Neural progenitor cell (in vitro differentiated cells): ENCODE measurements around the gene EI24. TPM values are rescaled to one million over a fixed set of nuclear protein-coding genes. Genes with fewer than 3 reads are reported as not detected.

Source experiments
- DNase-seq: peaks from one replicate; pipeline ENCODE4 v3.0.0-alpha.2; 2016; ENCODE audit warnings: low spot score
- H2AFZ ChIP-seq: fragments of 200-600 bp; sonication (generic); replicated peaks from 2 replicates; pipeline ENCODE4 v1.6.1; 2016; ENCODE audit warnings: antibody characterized with exemption
- H3F3A ChIP-seq: fragments of 200-600 bp; sonication (generic); 2 replicates; pipeline ENCODE4 v1.6.1; 2016; ENCODE audit warnings: antibody characterized with exemption, low read depth
- H3K27ac ChIP-seq: fragments of 200-600 bp; sonication (generic); 2 replicates; pipeline ENCODE4 v1.5.1; 2016; ENCODE audit warnings: mild to moderate bottlenecking
- H3K27me3 ChIP-seq: fragments of 200-600 bp; sonication (generic); 2 replicates; pipeline ENCODE4 v1.6.1; 2016; ENCODE audit warnings: mild to moderate bottlenecking, moderate library complexity
- H3K36me3 ChIP-seq: fragments of 200-600 bp; sonication (generic); 2 replicates; pipeline ENCODE4 v1.5.1; 2016
- H3K4me1 ChIP-seq: fragments of 200-600 bp; sonication (generic); 2 replicates; pipeline ENCODE4 v1.6.1; 2016; ENCODE audit warnings: mixed run types
- H3K4me2 ChIP-seq: fragments of 200-600 bp; sonication (generic); 2 replicates; pipeline ENCODE4 v1.6.1; 2016
- H3K4me3 ChIP-seq: fragments of 200-600 bp; sonication (generic); 2 replicates; pipeline ENCODE4 v1.5.1; 2016
- H3K79me2 ChIP-seq: fragments of 200-600 bp; sonication (generic); 2 replicates; pipeline ENCODE4 v1.6.1; 2016; ENCODE audit warnings: low read depth
- H3K9ac ChIP-seq: fragments of 200-600 bp; sonication (generic); 2 replicates; pipeline ENCODE4 v1.6.1; 2016
- H3K9me3 ChIP-seq: fragments of 200-600 bp; sonication (generic); 2 replicates; pipeline ENCODE4 v1.5.1; 2016; ENCODE audit warnings: low read depth
- H4K20me1 ChIP-seq: fragments of 200-600 bp; sonication (generic); 2 replicates; pipeline ENCODE4 v1.6.1; 2016; ENCODE audit warnings: low read depth
- H3K27ac Mint-ChIP-seq: 3 replicates; pipeline ENCODE4 v1.8.0; 2021; ENCODE audit warnings: mixed read lengths
- H3K27me3 Mint-ChIP-seq: 2 replicates; pipeline ENCODE4 v1.8.0; 2022; ENCODE audit warnings: low read depth, mild to moderate bottlenecking, inconsistent platforms, moderate library complexity, mixed read lengths; ENCODE audit not compliant: insufficient read depth
- H3K36me3 Mint-ChIP-seq: 3 replicates; pipeline ENCODE4 v1.8.0; 2021; ENCODE audit warnings: mixed read lengths
- H3K4me1 Mint-ChIP-seq: 3 replicates; pipeline ENCODE4 v1.8.0; 2021; ENCODE audit warnings: mixed read lengths
- H3K4me3 Mint-ChIP-seq: 3 replicates; pipeline ENCODE4 v1.8.0; 2021; ENCODE audit warnings: mild to moderate bottlenecking, moderate library complexity, mixed read lengths
- H3K9me3 Mint-ChIP-seq: 3 replicates; pipeline ENCODE4 v1.8.0; 2020; ENCODE audit warnings: mixed read lengths
- EZH2 ChIP-seq: fragments of 200-600 bp; sonication (generic); IDR thresholded peaks from 2 replicates; pipeline ENCODE4 v1.6.1; 2017; ENCODE audit warnings: antibody characterized with exemption, mild to moderate bottlenecking, moderate library complexity
- EZH2phosphoT487 ChIP-seq: fragments of 200-600 bp; sonication (generic); IDR thresholded peaks from 2 replicates; pipeline ENCODE4 v1.6.1; 2017; ENCODE audit warnings: antibody characterized with exemption
- total RNA-seq: library from RNA; depleted of rRNA; stranded (reverse); fragments of >200 nt; gene quantifications from 2 replicates; pipeline ENCODE4 v1.2.3, GENCODE V29; 2015; ENCODE audit warnings: low replicate concordance
- TF ChIP-seq, protein P1 (sequence below): fragments of 200-600 bp; sonication (generic); IDR thresholded peaks from 2 replicates; pipeline ENCODE4 v1.5.1; 2017; ENCODE audit warnings: antibody characterized with exemption, mild to moderate bottlenecking

The EI24 gene
- total RNA-seq, 1 donor from 2014 or later, result 99.8 TPM

GRCh38 chr11:125550780-125551179, 18.5 kb upstream of the EI24 start:
- H3K27me3 ChIP-seq, result no peaks in the 10 kb centered on the region
- H3K36me3 Mint-ChIP-seq, result peaks cover 5% of the 10 kb centered on the region
- H3K9me3 ChIP-seq, result peaks cover 11% of the 10 kb centered on the region
- no peaks in the 10 kb centered on the region for H4K20me1 ChIP-seq
- H3K4me2 ChIP-seq, result no peak overlapping the region
- no peaks in the 10 kb centered on the region for H3F3A ChIP-seq
- peaks cover 49% of the 10 kb centered on the region for H3K9me3 Mint-ChIP-seq
- no peaks in the 10 kb centered on the region for H3K79me2 ChIP-seq
- peaks cover 10% of the 10 kb centered on the region for H3K27me3 Mint-ChIP-seq
- no peak overlapping the region for H3K27ac ChIP-seq
- H3K4me3 ChIP-seq, result no peak overlapping the region
- H3K4me1 Mint-ChIP-seq, result peaks cover 3% of the 10 kb centered on the region
- no peak for TF ChIP-seq EZH2phosphoT487
- TF ChIP-seq, protein P1, sequence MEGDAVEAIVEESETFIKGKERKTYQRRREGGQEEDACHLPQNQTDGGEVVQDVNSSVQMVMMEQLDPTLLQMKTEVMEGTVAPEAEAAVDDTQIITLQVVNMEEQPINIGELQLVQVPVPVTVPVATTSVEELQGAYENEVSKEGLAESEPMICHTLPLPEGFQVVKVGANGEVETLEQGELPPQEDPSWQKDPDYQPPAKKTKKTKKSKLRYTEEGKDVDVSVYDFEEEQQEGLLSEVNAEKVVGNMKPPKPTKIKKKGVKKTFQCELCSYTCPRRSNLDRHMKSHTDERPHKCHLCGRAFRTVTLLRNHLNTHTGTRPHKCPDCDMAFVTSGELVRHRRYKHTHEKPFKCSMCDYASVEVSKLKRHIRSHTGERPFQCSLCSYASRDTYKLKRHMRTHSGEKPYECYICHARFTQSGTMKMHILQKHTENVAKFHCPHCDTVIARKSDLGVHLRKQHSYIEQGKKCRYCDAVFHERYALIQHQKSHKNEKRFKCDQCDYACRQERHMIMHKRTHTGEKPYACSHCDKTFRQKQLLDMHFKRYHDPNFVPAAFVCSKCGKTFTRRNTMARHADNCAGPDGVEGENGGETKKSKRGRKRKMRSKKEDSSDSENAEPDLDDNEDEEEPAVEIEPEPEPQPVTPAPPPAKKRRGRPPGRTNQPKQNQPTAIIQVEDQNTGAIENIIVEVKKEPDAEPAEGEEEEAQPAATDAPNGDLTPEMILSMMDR, result no peak
- no peak for TF ChIP-seq EZH2
- DNase-seq, result no peak
- no peaks in the 10 kb centered on the region for H3K36me3 ChIP-seq
- H3K27ac Mint-ChIP-seq, result no peak overlapping the region
- H3K9ac ChIP-seq, result no peak overlapping the region
- no peak overlapping the region for H2AFZ ChIP-seq
- H3K4me1 ChIP-seq, result no peaks in the 10 kb centered on the region
- H3K4me3 Mint-ChIP-seq, result no peak overlapping the region

- H3K79me2 ChIP-seq, result no peaks in the 10 kb centered on the region
- no peaks in the 10 kb centered on the region for H4K20me1 ChIP-seq
- H3K4me3 ChIP-seq, result no peak overlapping the region
- Mint-ChIP-seq H3K27ac (no peak overlapping the region), H3K4me1 (no peaks in the 10 kb centered on the region), H3K4me3 (no peak overlapping the region), H3K9me3 (peaks cover 51% of the 10 kb centered on the region), H3K36me3 (peaks cover 5% of the 10 kb centered on the region), H3K27me3 (peaks cover 10% of the 10 kb centered on the region)
- no peak overlapping the region for H3K9ac ChIP-seq
- H3K36me3 ChIP-seq, result no peaks in the 10 kb centered on the region
- no peaks in the 10 kb centered on the region for H3F3A ChIP-seq
- no peak for DNase-seq
- TF ChIP-seq, protein P1, result no peak
- no peak for TF ChIP-seq EZH2phosphoT487
- TF ChIP-seq EZH2, result no peak
- H3K4me1 ChIP-seq, result no peaks in the 10 kb centered on the region
- no peaks in the 10 kb centered on the region for H3K27me3 ChIP-seq
- H3K27ac ChIP-seq, result no peak overlapping the region
- no peak overlapping the region for H2AFZ ChIP-seq
- H3K4me2 ChIP-seq, result no peak overlapping the region
- H3K9me3 ChIP-seq, result peaks cover 11% of the 10 kb centered on the region
Observed at GRCh38 chr11:125551835-125552342, 17.4 kb upstream of the EI24 start.

DNA sequence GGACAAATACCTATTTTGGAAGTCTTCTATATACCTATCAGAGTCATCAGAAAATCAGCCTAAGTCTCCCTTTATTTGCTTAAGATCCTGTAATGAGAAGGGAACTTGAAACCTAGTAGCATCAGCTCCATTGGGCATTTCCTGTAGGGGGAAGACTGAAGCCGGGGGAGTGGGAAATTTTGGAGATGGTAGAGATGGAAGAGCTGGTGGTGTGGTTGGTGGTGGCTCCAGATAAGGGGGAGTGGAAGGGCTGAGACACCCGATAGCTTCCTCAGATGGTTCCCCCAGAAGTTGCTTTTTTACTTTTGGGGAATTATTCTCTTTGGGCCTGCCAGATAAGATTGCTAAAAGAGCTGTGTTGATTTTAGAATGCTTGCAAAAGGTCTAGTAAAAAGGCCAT, 16.4 kb upstream of the EI24 start:
- peaks cover 7% of the 10 kb centered on the region for H3K27me3 Mint-ChIP-seq

More for the DNA sequence above, 16.4 kb upstream of the EI24 start:
- H3F3A ChIP-seq, result no peaks in the 10 kb centered on the region
- Mint-ChIP-seq H3K36me3 (peaks cover 5% of the 10 kb centered on the region), H3K4me1 (no peaks in the 10 kb centered on the region), H3K9me3 (peaks cover 51% of the 10 kb centered on the region), H3K27ac (no peak overlapping the region), H3K4me3 (no peak overlapping the region)
- no peak for DNase-seq
- no peak overlapping the region for H3K4me3 ChIP-seq
- H3K27me3 ChIP-seq, result no peaks in the 10 kb centered on the region
- H2AFZ ChIP-seq, result no peak overlapping the region
- TF ChIP-seq EZH2 (no peak), EZH2phosphoT487 (no peak)
- TF ChIP-seq, protein P1, result no peak
- H3K4me1 ChIP-seq, result no peaks in the 10 kb centered on the region
- no peak overlapping the region for H3K27ac ChIP-seq
- H3K9ac ChIP-seq, result no peak overlapping the region
- H3K36me3 ChIP-seq, result no peaks in the 10 kb centered on the region
- peaks cover 11% of the 10 kb centered on the region for H3K9me3 ChIP-seq
- H3K4me2 ChIP-seq, result no peak overlapping the region
- H4K20me1 ChIP-seq, result no peaks in the 10 kb centered on the region
- H3K79me2 ChIP-seq, result no peaks in the 10 kb centered on the region
